Left lung (tissue), 10 donors: Measurements from ENCODE around the gene INHBB. TPM values are rescaled to one million over a fixed set of nuclear protein-coding genes. Genes with fewer than 3 reads are reported as not detected.

ENCODE experiments used
- ATAC-seq: fragments of 200-7000 bp; cut with Tn5 transposase; one replicate; pipeline ENCODE4 v1.9.1; 2020; ENCODE audit warnings: moderate library complexity
- DNase-seq, 4 donors: peaks; one replicate each; pipeline ENCODE4 v3.0.0-alpha.2; 2013 to 2020
- H3K27ac ChIP-seq, 2 donors: fragments of 200-600 bp; sonication (generic) in 1 of 2; one replicate each; pipeline versions ENCODE4 v1.5.0 to v1.8.0; 2020 to 2021
- H3K27me3 ChIP-seq, 2 donors: fragments of 200-600 bp; sonication (generic) in 1 of 2; one replicate each; pipeline versions ENCODE4 v1.5.0 to v1.8.0; 2020 to 2021
- H3K36me3 ChIP-seq, 2 donors: fragments of 200-600 bp; sonication (generic) in 1 of 2; one replicate each; pipeline versions ENCODE4 v1.5.0 to v1.8.0; 2020 to 2021
- H3K4me1 ChIP-seq, 2 donors: fragments of 200-600 bp; one replicate each; pipeline ENCODE4 v1.8.0; 2021
- H3K4me3 ChIP-seq, 2 donors: fragments of 200-600 bp; sonication (generic) in 1 of 2; one replicate each; pipeline versions ENCODE4 v1.5.0 to v1.8.0; 2020 to 2021; ENCODE audit warnings: mild to moderate bottlenecking in 1 of 2
- H3K9me3 ChIP-seq, 2 donors: fragments of 200-600 bp; sonication (generic) in 1 of 2; one replicate each; pipeline versions ENCODE4 v1.5.0 to v1.8.0; 2020 to 2021
- CTCF ChIP-seq, 2 donors: fragments of 200-600 bp; sonication (generic) in 1 of 2; IDR thresholded peaks; one replicate each; pipeline versions ENCODE4 v1.5.0 to v1.8.0; 2021; ENCODE audit warnings: antibody characterized with exemption in 2 of 2
- intact Hi-C, 2 donors: fragments of 100-400 bp; cut with DNase I; formaldehyde crosslinking; loops; one replicate each; pipeline versions ENCODE4 v1.11.2 to v1.14.2; 2022
- polyA plus RNA-seq, 6 donors: library from polyadenylated mRNA; unstranded; fragments of 120-200 nt; gene quantifications; one replicate each; pipeline ENCODE4 v1.2.1, GENCODE V29; 2013; ENCODE audit not compliant: insufficient read length in 6 of 6
- total RNA-seq, 2 donors: library from RNA; stranded (reverse); fragmentation: NEBNext Ultra II Directional; extraction: Animal tissue kit (Norgen Biotek cat#: 25700); gene quantifications; one replicate each; pipeline ENCODE4 v1.2.1, GENCODE V29; 2021
- donor health status: DM: no; HTN: yes; CAD: no.
- donor health status: DM: no; HTN: no; CAD: no.

INHBB gene
- total and polyA plus RNA-seq, 8 donors, result 0.21 to 2.0 (median 0.34) TPM

- H3K27ac ChIP-seq, result no peak overlapping the region
- ATAC-seq (no peak), DNase-seq (peak in 1 of 4 donors; percentile 57)
- peaks cover 7 to 35% of the 10 kb centered on the region in 2 donors for H3K4me1 ChIP-seq
- peaks cover 27 to 75% of the 10 kb centered on the region in 2 donors for H3K27me3 ChIP-seq
- intact Hi-C loops, result no loop called here
- no peak overlapping the region for H3K4me3 ChIP-seq
- no peaks in the 10 kb centered on the region for H3K36me3 ChIP-seq
- no peak for TF ChIP-seq CTCF (IDR thresholded peaks at IDR 0.05)
- H3K9me3 ChIP-seq, result no peaks in the 10 kb centered on the region
Measured at GRCh38 chr2:120349440-120349921, 3.5 kb downstream of the INHBB start.

GRCh38 chr2:120350080-120350479, 4.1 kb downstream of the INHBB start:
- Histone ChIP-seq H3K4me3 (no peak overlapping the region), H3K36me3 (no peaks in the 10 kb centered on the region), H3K9me3 (no peaks in the 10 kb centered on the region), H3K4me1 (peaks cover 5 to 29% of the 10 kb centered on the region in 2 donors), H3K27ac (no peak overlapping the region), H3K27me3 (peaks cover 21 to 69% of the 10 kb centered on the region in 2 donors)
- intact Hi-C loops, result no loop called here
- DNase-seq, result peak in 1 of 4 donors; percentile 33
- no peak for TF ChIP-seq CTCF (IDR thresholded peaks at IDR 0.05)
- ATAC-seq, result no peak

- peaks cover 17 to 62% of the 10 kb centered on the region in 2 donors for H3K27me3 ChIP-seq
- H3K36me3 ChIP-seq, result no peaks in the 10 kb centered on the region
- no peak for TF ChIP-seq CTCF (IDR thresholded peaks at IDR 0.05)
- intact Hi-C loops, result no loop called here
- ATAC-seq (peak; percentile 54), DNase-seq (peak in 2 of 4 donors; percentile 69 to 82)
- H3K9me3 ChIP-seq, result no peaks in the 10 kb centered on the region
- H3K4me3 ChIP-seq, result no peak overlapping the region
- H3K4me1 ChIP-seq, result peaks cover 5 to 23% of the 10 kb centered on the region in 2 donors
- H3K27ac ChIP-seq, result no peak overlapping the region
Measured at GRCh38 chr2:120350801-120351320, 4.9 kb downstream of the INHBB start.

GRCh38 chr2:120352696-120353590, 7.0 kb downstream of the INHBB start:
- Histone ChIP-seq H3K27me3 (peaks cover 0 to 42% of the 10 kb centered on the region in 2 donors), H3K4me3 (no peak overlapping the region), H3K36me3 (no peaks in the 10 kb centered on the region), H3K27ac (no peak overlapping the region), H3K4me1 (peaks cover 0 to 3% of the 10 kb centered on the region in 2 donors), H3K9me3 (no peaks in the 10 kb centered on the region)
- no peak for TF ChIP-seq CTCF (IDR thresholded peaks at IDR 0.05)
- DNase-seq (peak in 1 of 4 donors; percentile 65), ATAC-seq (no peak)
- intact Hi-C loops, result no loop called here

- no peak for TF ChIP-seq CTCF (IDR thresholded peaks at IDR 0.05)
- Histone ChIP-seq H3K27ac (no peak overlapping the region), H3K27me3 (peaks cover 0 to 36% of the 10 kb centered on the region in 2 donors), H3K36me3 (no peaks in the 10 kb centered on the region), H3K4me3 (no peak overlapping the region), H3K9me3 (no peaks in the 10 kb centered on the region), H3K4me1 (no peaks in the 10 kb centered on the region)
- intact Hi-C loops, result no loop called here
- ATAC-seq (no peak), DNase-seq (peak in 1 of 4 donors; percentile 54)
Measured at GRCh38 chr2:120353591-120353898, 7.6 kb downstream of the INHBB start.
